ENCODE data around the gene HCN4.

- TF ChIP-seq POLR2A (IDR thresholded peaks at IDR 0.05) (no peak), POLR2AphosphoS5 (IDR thresholded peaks at IDR 0.05) (no peak)
- TF ChIP-seq, protein P1, sequence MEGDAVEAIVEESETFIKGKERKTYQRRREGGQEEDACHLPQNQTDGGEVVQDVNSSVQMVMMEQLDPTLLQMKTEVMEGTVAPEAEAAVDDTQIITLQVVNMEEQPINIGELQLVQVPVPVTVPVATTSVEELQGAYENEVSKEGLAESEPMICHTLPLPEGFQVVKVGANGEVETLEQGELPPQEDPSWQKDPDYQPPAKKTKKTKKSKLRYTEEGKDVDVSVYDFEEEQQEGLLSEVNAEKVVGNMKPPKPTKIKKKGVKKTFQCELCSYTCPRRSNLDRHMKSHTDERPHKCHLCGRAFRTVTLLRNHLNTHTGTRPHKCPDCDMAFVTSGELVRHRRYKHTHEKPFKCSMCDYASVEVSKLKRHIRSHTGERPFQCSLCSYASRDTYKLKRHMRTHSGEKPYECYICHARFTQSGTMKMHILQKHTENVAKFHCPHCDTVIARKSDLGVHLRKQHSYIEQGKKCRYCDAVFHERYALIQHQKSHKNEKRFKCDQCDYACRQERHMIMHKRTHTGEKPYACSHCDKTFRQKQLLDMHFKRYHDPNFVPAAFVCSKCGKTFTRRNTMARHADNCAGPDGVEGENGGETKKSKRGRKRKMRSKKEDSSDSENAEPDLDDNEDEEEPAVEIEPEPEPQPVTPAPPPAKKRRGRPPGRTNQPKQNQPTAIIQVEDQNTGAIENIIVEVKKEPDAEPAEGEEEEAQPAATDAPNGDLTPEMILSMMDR (IDR thresholded peaks at IDR 0.05 in 8 of 11, conservative IDR thresholded peaks at IDR 0.05 in 3 of 11) = no peak
Measured at GRCh38 chr15:73403171-73403570, 34.4 kb upstream of the HCN4 start.

Data from spleen (tissue), 7 donors.